HL-60 (cell line): ENCODE data around the gene SNTG2.

ENCODE experiments used
- GABPA ChIP-seq: IDR thresholded peaks from 2 replicates; pipeline ENCODE4 v1.6.1; 2012; ENCODE audit warnings: low read depth
- POLR2AphosphoS5 ChIP-seq: IDR thresholded peaks from 2 replicates; pipeline ENCODE4 v1.6.1; 2012; ENCODE audit warnings: low read depth
- SPI1 ChIP-seq: IDR thresholded peaks from 2 replicates; pipeline ENCODE4 v1.6.1; 2012; ENCODE audit warnings: low read depth, mild to moderate bottlenecking, borderline replicate concordance
- TF ChIP-seq, protein P1 (sequence below): IDR thresholded peaks from one replicate; pipeline ENCODE4 v1.5.1; 2011; ENCODE audit warnings: low read length, control low read depth, inconsistent platforms; ENCODE audit not compliant: insufficient read depth

DNA sequence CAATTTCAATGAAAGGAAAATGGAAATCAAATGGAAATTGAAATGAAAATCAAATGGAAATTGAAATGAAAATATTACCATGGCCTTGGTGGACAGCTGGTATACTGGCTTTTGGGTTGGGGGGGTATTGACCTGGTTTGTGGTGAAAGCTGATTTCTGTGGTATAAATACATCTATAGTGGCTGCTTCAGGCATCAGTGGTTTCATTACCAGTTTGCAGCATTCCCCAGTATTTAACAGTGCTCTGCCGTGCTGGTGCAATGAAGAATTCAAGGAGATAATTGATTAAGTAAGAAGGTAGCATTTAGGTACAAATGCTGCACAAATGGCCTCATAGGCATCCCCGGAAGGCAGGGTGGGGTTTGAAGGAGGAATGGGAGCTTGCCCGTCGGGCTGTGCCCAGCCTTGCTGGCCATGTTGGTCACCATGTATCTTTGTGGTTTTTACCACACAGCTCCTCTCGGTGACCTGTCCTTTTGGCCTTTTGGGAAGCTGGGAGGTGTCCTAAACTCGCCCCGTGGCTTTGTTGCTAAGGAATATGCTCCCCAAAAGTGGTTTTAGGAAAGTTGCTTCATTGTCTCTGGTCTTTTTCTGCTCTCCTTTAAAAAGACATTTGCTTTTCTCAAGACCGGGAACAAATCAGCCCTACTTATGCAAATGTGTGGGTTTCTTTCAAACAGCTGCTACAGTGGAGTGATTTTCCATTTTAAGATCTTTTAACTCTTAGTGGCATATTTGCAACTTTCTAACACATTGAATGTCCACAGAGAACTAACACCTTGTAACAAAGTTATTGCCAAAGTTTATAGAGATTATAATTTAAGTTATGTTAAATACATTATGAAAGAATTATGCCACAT is 28.6 kb downstream of the SNTG2 start:
- TF ChIP-seq, protein P1, sequence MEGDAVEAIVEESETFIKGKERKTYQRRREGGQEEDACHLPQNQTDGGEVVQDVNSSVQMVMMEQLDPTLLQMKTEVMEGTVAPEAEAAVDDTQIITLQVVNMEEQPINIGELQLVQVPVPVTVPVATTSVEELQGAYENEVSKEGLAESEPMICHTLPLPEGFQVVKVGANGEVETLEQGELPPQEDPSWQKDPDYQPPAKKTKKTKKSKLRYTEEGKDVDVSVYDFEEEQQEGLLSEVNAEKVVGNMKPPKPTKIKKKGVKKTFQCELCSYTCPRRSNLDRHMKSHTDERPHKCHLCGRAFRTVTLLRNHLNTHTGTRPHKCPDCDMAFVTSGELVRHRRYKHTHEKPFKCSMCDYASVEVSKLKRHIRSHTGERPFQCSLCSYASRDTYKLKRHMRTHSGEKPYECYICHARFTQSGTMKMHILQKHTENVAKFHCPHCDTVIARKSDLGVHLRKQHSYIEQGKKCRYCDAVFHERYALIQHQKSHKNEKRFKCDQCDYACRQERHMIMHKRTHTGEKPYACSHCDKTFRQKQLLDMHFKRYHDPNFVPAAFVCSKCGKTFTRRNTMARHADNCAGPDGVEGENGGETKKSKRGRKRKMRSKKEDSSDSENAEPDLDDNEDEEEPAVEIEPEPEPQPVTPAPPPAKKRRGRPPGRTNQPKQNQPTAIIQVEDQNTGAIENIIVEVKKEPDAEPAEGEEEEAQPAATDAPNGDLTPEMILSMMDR: no peak
- TF ChIP-seq SPI1 (no peak), GABPA (no peak), POLR2AphosphoS5 (no peak)
